Left forelimb (tissue), 1 donor: ENCODE results near the gene PIP5K1C.
"Not testable (repeated sequence)": the region's sequence is repeated elsewhere in the genome, so short reads cannot be mapped to it uniquely, and the experiment has no call there.

ENCODE experiments used
- DNase-seq: peaks from one replicate; pipeline ENCODE4 v3.0.0-alpha.2; 2018; ENCODE audit warnings: low spot score

Gene PIP5K1C

GRCh38 chr19:3645726-3646125 lies 54.5 kb downstream of the PIP5K1C start:
- no peak for DNase-seq

DNA sequence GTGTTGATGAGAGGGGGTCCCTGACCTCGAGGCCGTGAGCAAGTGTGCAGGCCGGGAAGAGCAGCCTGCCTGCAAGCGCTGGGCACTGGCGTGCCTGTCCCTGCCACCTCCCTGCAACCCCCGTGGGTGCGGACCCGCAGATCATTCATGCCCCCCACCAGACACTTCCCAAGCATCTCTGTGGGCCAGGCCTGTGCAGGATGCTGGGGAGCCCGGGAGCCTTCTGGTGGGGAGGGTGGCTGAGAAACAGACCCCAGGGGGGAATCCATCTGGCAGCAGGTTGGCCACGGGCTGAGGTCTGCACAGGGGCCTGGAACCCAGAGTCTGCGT lies 55.2 kb downstream of the PIP5K1C start:
- no peak for DNase-seq

GRCh38 chr19:3644351-3645066 lies 55.8 kb downstream of the PIP5K1C start:
- no peak for DNase-seq

DNA sequence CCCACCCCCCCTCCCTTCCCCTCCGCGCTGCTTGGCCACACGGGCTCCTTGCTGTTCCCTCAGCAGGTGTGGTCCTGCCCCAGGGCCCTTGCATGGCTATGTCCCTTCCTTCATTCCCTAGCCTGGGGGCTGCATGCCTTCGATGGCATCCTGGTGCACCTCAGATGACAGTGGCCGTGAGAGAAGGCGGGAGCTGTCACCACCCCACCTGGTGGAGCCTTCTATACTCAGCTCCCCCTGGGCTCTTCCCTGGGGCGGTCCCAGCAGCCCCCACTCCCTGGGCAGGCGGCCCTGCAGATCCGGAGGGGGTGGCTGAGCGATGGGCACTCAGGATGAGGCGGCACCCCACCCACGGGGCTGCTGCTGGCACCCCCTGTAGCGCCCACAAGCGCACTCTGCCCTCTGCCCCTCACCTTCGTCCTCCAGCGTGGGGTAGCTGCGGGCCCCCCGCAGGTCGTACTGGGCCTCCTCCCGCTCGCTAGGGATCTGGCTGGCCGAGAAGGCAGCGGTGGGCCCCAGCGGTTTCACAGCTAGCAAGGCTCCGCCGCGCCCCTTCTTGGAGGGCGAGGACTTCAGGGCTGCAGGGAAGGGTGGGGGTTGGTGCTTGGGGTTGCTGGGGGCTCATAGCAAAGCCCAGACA lies 56.5 kb downstream of the PIP5K1C start:
- DNase-seq: no peak

DNA sequence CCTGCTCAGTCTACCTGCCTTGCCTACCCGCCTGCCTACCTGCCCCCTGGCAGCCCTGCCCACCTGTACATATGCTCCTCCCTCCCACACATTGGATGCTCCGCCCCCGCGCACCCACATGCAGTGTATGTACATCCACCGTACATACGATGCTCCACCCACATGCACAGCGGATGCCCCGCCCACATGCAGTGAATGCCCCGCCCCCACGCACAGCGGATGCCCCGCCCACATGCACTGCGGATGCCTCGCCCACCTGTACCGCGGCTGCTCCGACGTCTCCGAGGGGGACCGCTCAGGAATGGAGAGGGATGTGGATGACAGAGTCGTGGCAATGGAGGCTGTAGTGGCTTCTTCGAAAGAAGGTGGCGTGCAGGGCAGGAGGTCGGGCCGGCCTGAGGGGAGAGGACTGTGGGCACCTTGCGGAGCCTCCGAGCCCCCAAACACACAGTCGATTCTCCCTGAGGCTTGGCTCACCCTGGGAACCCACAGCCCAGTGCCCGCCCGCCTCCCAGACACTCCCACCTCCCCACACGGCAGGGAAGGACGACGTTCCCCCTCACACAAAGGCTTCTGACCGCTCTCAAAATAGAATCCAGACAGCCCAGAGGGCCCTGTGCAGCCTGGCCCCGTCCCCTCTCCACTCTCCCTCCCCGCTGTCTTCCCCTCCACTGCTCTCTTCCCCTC lies 57.1 kb downstream of the PIP5K1C start:
- DNase-seq: no peak

DNA sequence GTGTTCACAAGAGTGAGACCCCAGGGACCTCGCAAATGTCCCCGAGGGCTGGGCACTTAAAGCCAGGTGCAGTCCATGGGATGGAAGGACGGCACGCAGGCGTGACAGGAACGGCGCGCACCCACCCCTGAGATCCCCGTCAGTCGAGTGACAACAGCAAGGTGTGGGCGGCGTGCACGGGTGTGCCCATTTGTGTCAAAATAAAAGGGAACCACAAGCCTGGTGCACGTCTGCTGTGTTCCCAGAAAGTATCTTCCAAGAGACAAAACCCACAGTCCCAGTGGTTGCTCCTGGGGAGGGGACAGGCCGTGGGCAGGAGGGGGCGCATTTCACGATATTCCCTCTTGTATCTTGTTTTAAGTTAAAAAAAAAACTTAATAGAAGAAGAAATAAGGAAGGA lies 58.0 kb downstream of the PIP5K1C start:
- no peak for DNase-seq

- DNase-seq: no peak
Observed at GRCh38 chr19:3641515-3642269, 58.6 kb downstream of the PIP5K1C start.

DNA sequence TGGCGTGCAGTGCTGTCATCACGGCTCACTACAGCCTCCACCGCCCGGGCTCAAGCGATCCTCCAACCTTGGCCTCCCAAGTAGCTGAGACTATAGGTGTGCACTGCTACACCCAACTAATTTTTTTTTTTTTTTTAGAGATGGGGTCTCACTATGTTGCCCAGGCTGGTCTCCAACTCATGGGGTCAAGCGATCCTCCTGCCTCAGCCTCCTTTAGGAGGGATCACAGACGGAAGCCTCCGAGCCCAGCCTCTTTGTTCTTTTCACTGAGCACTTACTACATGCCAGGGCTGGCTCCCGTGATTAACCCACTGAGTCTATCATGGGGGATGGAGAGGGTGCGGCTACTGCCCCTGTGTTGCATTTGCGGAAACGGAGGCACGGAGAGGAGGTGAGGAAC lies 60.8 kb downstream of the PIP5K1C start:
- no peak for DNase-seq

GRCh38 chr19:3638208-3639193 lies 61.8 kb downstream of the PIP5K1C start:
- no peak for DNase-seq

DNA sequence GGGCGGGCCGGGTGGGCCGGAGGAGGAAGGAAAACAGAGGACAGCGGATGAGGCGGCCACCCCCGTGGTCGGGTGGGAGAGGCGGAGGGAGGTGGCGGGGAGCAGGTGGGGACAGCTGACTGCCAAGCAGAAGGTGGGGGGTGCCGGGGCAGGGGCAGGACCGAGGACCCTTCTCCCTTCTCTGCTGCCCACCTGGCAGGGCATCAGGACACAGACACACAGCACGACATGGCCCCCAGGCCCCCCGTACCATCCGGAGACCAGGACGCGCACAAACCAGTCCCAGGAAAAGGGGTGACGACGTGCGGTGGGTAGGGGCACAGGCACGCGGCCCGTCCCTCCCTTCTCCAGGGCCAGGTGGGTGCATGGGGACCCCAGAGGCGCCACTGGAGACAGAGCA lies 62.6 kb downstream of the PIP5K1C start:
- no peak for DNase-seq

- no peak for DNase-seq
Observed at GRCh38 chr19:3636962-3637361, 63.3 kb downstream of the PIP5K1C start.

DNA sequence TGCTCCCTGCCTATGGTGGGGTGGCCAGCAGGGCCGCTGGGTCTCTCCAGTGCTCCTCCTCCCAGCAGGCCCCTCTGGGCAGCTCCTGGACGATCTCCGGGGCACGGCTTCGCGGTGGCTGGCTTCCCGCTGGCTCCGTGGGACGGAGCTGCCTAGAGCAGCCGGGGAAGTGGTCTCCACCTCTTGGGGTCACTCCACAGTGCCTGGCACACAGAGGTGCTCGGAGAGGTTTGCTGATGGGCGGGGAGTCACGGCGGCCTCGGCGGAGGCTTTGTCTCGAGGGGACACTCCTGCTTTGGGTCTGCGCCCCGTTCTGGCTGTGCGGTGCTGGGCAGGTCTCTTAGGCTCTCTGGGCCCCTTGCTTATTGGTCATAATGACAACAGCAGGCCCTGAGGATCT lies 63.8 kb downstream of the PIP5K1C start:
- no peak for DNase-seq

DNA sequence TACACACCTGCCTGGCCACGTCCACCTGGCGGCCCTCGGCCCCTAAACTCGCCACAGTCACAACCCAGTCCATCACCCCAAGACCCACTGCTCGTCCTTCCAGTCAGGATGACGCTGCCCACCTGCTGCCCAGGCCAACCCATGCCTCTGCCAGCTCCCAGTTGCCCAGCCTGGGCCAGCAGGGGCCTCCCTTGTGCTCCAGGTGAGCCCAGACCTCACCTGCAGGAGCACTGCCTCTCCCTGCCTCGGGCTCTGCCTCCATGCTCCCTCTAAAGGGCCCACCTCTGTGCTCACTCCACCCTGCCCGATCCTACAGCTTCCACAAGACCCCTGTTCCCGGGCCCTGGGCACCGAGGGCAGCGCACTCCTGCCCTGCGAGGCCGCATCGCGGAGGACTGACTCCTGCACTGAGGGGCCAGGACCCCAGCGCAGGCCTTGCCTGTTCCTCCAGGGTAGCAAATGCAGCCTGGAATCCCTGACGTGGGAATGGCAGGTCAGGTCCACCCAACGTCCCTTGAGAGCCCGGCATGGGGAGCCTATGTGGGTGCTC lies 65.7 kb downstream of the PIP5K1C start:
- no peak for DNase-seq

GRCh38 chr19:3633559-3633988 lies 66.7 kb downstream of the PIP5K1C start:
- DNase-seq: no peak

- DNase-seq: no peak
Observed at GRCh38 chr19:3632739-3633558, 67.3 kb downstream of the PIP5K1C start.

GRCh38 chr19:3632098-3632497 lies 68.2 kb downstream of the PIP5K1C start:
- no peak for DNase-seq

DNA sequence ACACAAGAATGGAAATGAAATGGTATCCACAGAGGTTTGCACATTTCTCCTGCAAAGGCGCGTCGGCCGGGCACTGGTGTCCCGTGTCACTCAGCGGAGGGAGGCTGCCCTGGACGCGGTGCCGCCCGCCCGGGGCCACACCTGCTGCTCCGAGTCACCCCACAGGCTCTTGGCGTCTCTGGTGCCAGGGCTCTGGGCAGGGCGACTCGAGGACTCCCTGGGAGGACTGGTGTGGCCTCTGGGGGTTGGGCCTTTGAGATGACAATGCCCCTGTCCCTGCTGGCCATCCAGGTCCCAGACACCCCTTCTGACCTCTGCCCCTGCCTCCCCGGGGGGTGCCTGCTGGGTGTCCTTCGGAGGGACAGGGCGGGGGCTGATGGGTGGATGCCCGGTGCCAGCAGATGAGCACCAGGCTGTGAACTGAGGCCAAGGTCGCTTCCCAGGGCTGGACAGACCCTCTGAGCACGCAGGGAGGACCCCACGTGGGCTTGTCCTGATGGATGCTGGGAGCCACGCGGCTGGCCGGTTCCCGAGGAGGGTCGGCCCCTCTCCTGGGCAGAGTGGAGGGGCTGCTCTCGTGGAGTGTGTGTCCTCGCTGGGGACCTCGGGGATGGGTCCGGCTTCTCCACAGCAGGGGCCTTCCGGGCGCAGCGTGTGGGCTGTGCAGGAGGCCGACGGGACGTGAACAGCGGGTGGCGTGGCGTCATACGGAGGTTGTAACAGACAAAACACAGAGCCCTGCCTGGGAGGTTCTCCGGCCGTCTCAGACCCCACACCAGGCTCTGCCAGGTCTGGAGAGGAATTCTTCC lies 69.0 kb downstream of the PIP5K1C start:
- DNase-seq: no peak

GRCh38 chr19:3628766-3629165 lies 71.5 kb downstream of the PIP5K1C start:
- not testable (repeated sequence) for DNase-seq

DNA sequence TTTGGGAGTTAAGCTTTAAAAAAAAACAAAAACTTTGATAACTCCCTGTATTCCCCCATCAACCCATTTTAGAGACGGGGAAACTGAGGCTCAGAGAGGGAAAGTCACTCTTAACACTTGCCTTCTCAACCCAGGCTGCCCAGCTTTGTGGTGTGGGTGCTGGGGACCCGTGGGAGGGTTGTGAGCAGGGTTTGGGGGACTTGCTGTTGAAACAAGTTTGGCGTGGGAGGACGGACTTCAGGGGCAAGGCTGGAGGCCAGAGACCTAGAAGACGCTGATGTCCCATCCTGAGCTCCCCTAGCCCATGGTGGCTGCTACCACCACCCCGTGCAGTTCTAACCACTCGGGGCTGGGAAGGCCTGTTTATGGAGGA lies 72.9 kb downstream of the PIP5K1C start:
- no peak for DNase-seq
